Cortex of kidney (tissue), 1 donor: ENCODE data around the gene TNFAIP6.
A peak's percentile ranks its signal among the peaks of the same experiment; 100 is the strongest.

Experiments
- DNase-seq: peaks from one replicate; lab custom pipeline; 2025; lab: John Stamatoyannopoulos, UW

TNFAIP6 gene

GRCh38 chr2:151359768-151360461 is 2.5 kb downstream of the TNFAIP6 start:
- no peak for DNase-seq

- no peak for DNase-seq
Observed at GRCh38 chr2:151361674-151362370, 4.4 kb downstream of the TNFAIP6 start.

GRCh38 chr2:151363709-151364108 is 6.3 kb downstream of the TNFAIP6 start:
- no peak for DNase-seq

GRCh38 chr2:151367571-151367970 is 10.2 kb downstream of the TNFAIP6 start:
- DNase-seq = no peak

- DNase-seq = no peak
Observed at GRCh38 chr2:151374436-151374835, 17.0 kb downstream of the TNFAIP6 start.

- no peak for DNase-seq
Observed at GRCh38 chr2:151379169-151379568, 21.8 kb downstream of the TNFAIP6 start.

GRCh38 chr2:151380580-151381235 is 23.3 kb downstream of the TNFAIP6 start:
- no peak for DNase-seq

- DNase-seq = no peak
Observed at GRCh38 chr2:151381266-151381665, 23.9 kb downstream of the TNFAIP6 start.

- DNase-seq = no peak
Observed at GRCh38 chr2:151388011-151388410, 30.6 kb downstream of the TNFAIP6 start.

- no peak for DNase-seq
Observed at GRCh38 chr2:151391436-151391835, 34.0 kb downstream of the TNFAIP6 start.

GRCh38 chr2:151394509-151394908 is 37.1 kb downstream of the TNFAIP6 start:
- DNase-seq = no peak

- DNase-seq = no peak
Observed at GRCh38 chr2:151395509-151396374, 38.4 kb downstream of the TNFAIP6 start.

- no peak for DNase-seq
Observed at GRCh38 chr2:151399981-151400380, 42.6 kb downstream of the TNFAIP6 start.

GRCh38 chr2:151401149-151401548 is 43.8 kb downstream of the TNFAIP6 start:
- no peak for DNase-seq

GRCh38 chr2:151403914-151404313 is 46.5 kb downstream of the TNFAIP6 start:
- DNase-seq = no peak

- DNase-seq = no peak
Observed at GRCh38 chr2:151405376-151405775, 48.0 kb downstream of the TNFAIP6 start.

GRCh38 chr2:151407281-151407680 is 49.9 kb downstream of the TNFAIP6 start:
- no peak for DNase-seq

- DNase-seq = no peak
Observed at GRCh38 chr2:151408788-151409600, 51.6 kb downstream of the TNFAIP6 start.

GRCh38 chr2:151409601-151410484 is 52.5 kb downstream of the TNFAIP6 start, which contains the start of gene RIF1:
Gene RIF1 (plus strand): TSS chr2:151409902. CDS start chr2:151410424, 522 bp downstream.
- DNase-seq = peak; percentile 24

GRCh38 chr2:151410485-151410834 is 53.1 kb downstream of the TNFAIP6 start:
- DNase-seq = no peak
